K562 treated with DMSO at 1 percent for 24 hours (cell line): ENCODE results near the gene CT45A2. TPM values are rescaled to one million over a fixed set of nuclear protein-coding genes. Genes with fewer than 3 reads are reported as not detected.

Source experiments
- total RNA-seq: library from RNA; unstranded; fragments of 300-600 nt; gene quantifications from 2 replicates; pipeline ENCODE4 v1.2.3, GENCODE V29; 2022; ENCODE audit warnings: low read depth; ENCODE audit not compliant: insufficient read depth

Gene CT45A2, protein sequence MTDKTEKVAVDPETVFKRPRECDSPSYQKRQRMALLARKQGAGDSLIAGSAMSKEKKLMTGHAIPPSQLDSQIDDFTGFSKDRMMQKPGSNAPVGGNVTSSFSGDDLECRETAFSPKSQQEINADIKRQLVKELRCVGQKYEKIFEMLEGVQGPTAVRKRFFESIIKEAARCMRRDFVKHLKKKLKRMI
- 1.8 and 3.0 TPM in 2 replicates for total RNA-seq

DNA sequence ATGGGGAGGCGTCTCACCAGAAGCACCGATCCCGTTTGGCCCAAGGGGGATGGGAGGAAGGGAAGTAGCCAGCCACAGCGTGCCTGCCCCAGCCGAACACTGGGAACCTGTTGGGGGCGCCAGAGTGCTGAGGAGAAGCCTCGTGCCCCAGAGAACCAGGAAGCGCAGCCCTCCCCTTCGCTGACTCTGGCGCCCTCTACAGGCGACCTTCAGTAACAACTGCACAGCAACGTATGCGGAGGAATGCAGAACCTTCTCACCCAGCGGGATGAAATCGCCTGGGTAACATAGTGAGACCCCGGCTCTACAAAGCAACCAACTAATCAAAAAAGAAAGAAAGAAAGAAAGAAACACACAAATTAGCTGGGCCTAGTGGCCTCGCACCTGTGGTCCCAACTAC, at the start of gene CT45A2:
Gene CT45A2 (minus strand): TSS at position 101 of the 400 bp plus-strand sequence. CDS start 3,747 bp downstream, outside the sequence.

DNA sequence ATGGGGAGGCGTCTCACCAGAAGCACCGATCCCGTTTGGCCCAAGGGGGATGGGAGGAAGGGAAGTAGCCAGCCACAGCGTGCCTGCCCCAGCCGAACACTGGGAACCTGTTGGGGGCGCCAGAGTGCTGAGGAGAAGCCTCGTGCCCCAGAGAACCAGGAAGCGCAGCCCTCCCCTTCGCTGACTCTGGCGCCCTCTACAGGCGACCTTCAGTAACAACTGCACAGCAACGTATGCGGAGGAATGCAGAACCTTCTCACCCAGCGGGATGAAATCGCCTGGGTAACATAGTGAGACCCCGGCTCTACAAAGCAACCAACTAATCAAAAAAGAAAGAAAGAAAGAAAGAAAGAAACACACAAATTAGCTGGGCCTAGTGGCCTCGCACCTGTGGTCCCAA, 34.6 kb upstream of the CT45A2 start, which contains the start of gene CT45A8:
Gene CT45A8 (minus strand): TSS at position 101 of the 400 bp plus-strand sequence. CDS start 3,755 bp downstream, outside the sequence.

DNA sequence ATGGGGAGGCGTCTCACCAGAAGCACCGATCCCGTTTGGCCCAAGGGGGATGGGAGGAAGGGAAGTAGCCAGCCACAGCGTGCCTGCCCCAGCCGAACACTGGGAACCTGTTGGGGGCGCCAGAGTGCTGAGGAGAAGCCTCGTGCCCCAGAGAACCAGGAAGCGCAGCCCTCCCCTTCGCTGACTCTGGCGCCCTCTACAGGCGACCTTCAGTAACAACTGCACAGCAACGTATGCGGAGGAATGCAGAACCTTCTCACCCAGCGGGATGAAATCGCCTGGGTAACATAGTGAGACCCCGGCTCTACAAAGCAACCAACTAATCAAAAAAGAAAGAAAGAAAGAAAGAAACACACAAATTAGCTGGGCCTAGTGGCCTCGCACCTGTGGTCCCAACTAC, 17.4 kb upstream of the CT45A2 start, which contains the start of gene CT45A7:
Gene CT45A7 (minus strand): TSS at position 101 of the 400 bp plus-strand sequence. CDS start 3,747 bp downstream, outside the sequence.

DNA sequence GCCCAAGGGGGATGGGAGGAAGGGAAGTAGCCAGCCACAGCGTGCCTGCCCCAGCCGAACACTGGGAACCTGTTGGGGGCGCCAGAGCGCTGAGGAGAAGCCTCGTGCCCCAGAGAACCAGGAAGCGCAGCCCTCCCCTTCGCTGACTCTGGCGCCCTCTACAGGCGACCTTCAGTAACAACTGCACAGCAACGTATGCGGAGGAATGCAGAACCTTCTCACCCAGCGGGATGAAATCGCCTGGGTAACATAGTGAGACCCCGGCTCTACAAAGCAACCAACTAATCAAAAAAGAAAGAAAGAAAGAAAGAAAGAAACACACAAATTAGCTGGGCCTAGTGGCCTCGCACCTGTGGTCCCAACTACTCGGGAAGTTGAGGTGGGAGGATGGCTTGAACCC, 17.1 kb downstream of the CT45A2 start, which contains the start of gene CT45A6:
Gene CT45A6 (minus strand): TSS at position 101 of the 400 bp plus-strand sequence. CDS start 3,794 bp downstream, outside the sequence.

DNA sequence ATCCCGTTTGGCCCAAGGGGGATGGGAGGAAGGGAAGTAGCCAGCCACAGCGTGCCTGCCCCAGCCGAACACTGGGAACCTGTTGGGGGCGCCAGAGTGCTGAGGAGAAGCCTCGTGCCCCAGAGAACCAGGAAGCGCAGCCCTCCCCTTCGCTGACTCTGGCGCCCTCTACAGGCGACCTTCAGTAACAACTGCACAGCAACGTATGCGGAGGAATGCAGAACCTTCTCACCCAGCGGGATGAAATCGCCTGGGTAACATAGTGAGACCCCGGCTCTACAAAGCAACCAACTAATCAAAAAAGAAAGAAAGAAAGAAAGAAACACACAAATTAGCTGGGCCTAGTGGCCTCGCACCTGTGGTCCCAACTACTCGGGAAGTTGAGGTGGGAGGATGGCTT, 34.4 kb downstream of the CT45A2 start, which contains the start of gene CT45A5:
Gene CT45A5 (minus strand): TSS at position 101 of the 400 bp plus-strand sequence. CDS start 3,774 bp downstream, outside the sequence.

DNA sequence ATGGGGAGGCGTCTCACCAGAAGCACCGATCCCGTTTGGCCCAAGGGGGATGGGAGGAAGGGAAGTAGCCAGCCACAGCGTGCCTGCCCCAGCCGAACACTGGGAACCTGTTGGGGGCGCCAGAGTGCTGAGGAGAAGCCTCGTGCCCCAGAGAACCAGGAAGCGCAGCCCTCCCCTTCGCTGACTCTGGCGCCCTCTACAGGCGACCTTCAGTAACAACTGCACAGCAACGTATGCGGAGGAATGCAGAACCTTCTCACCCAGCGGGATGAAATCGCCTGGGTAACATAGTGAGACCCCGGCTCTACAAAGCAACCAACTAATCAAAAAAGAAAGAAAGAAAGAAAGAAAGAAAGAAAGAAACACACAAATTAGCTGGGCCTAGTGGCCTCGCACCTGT, 51.7 kb downstream of the CT45A2 start, which contains the start of gene CT45A3:
Gene CT45A3 (minus strand): TSS at position 101 of the 400 bp plus-strand sequence. CDS start 3,747 bp downstream, outside the sequence.

Other genes with a start within 250 kb of the CT45A2 start
- gene CT45A1, start 106.4 kb downstream of the CT45A2 start, total RNA-seq = 0.53 TPM in 1 of 2 replicates, not detected in the other
- not detected in 2 replicates for gene CT45A3, start 51.8 kb downstream of the CT45A2 start, total RNA-seq
- gene CT45A5, start 34.5 kb downstream of the CT45A2 start, total RNA-seq = 0.64 TPM in 1 of 2 replicates, not detected in the other
- not detected in 2 replicates for gene CT45A6, start 17.2 kb downstream of the CT45A2 start, total RNA-seq
- gene CT45A7, start 17.3 kb upstream of the CT45A2 start, total RNA-seq = not detected in 2 replicates
- not detected in 2 replicates for gene CT45A8, start 34.5 kb upstream of the CT45A2 start, total RNA-seq
- not detected in 2 replicates for gene CT45A9, start 51.8 kb upstream of the CT45A2 start, total RNA-seq
- 14.1 and 14.8 TPM in 2 replicates for gene CT45A10, start 73.4 kb upstream of the CT45A2 start, total RNA-seq
- gene SAGE1, start 73.7 kb upstream of the CT45A2 start, total RNA-seq = 15.5 and 19.4 TPM in 2 replicates
- gene MMGT1, start 154.0 kb upstream of the CT45A2 start, total RNA-seq = 10.8 and 11.7 TPM in 2 replicates
- 5.8 and 8.2 TPM in 2 replicates for gene SLC9A6, start 165.4 kb upstream of the CT45A2 start, total RNA-seq